Measurements from ENCODE around the gene ROBO2.

DNA sequence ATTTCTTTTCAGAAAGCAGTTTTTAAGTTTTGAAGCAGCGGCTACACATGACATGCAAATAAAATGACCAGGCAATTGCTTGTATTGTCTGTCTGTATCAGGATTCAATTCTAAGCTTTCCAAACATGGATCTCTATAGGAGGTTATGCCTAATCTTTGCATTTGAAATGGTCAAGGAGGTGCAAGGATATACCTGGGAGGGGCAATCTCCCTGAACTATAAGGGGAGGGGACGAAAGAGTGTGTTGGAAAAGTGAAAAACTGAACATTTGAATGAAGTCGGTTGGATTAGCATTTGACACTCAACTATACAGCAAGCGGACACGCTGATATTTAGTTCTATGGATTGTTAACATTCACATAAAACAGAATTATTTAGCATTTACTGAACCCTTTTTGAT, 11.7 kb downstream of the ROBO2 start:
- TF ChIP-seq, protein P1, sequence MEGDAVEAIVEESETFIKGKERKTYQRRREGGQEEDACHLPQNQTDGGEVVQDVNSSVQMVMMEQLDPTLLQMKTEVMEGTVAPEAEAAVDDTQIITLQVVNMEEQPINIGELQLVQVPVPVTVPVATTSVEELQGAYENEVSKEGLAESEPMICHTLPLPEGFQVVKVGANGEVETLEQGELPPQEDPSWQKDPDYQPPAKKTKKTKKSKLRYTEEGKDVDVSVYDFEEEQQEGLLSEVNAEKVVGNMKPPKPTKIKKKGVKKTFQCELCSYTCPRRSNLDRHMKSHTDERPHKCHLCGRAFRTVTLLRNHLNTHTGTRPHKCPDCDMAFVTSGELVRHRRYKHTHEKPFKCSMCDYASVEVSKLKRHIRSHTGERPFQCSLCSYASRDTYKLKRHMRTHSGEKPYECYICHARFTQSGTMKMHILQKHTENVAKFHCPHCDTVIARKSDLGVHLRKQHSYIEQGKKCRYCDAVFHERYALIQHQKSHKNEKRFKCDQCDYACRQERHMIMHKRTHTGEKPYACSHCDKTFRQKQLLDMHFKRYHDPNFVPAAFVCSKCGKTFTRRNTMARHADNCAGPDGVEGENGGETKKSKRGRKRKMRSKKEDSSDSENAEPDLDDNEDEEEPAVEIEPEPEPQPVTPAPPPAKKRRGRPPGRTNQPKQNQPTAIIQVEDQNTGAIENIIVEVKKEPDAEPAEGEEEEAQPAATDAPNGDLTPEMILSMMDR (IDR thresholded peaks at IDR 0.05; ENCODE audit: poor library complexity): no peak
- no peak for TF ChIP-seq EZH2 (IDR thresholded peaks at IDR 0.05; ENCODE audit: borderline replicate concordance)
- no peak for TF ChIP-seq EZH2phosphoT487 (IDR thresholded peaks at IDR 0.05; ENCODE audit: low read depth, severe bottlenecking, unreplicated experiment)

Data from hepatocyte (in vitro differentiated cells).